Measurements from ENCODE around the gene ZNF687.

DNA sequence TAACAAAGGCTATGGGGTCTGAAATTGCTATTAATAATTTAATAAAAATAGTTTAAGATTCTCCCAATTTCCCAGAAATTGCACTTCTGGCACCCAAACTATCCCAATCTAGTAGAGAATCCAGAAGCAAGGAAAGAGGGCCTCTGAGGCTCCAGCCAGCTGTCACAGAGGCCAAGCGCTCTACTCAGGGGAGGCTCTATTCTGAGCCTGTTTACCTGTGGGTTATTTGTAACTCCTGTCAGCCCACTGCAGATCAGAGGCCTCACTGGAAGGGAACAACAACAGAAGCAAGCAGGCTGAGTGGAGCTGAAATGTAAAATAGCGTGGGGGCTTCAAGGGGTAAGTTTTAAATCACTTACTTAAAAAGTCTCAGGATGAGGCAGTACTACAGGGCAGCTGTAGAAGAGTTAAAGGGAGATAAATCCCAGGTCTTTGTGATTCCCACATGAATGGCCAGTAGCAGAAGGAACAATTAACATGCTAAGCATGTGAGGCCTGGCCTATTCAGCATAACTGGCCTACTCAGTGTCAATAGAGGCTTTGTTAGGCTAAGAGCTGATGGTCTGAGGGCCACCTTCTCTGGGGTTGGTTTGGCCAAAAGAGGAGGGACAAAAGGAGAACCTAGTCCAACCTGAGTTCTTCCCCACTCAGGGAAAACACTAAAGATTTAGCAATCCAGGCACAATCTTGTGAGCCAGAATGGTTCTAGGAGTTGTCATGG lies 12.8 kb downstream of the ZNF687 start:
- TF ChIP-seq, protein P1, sequence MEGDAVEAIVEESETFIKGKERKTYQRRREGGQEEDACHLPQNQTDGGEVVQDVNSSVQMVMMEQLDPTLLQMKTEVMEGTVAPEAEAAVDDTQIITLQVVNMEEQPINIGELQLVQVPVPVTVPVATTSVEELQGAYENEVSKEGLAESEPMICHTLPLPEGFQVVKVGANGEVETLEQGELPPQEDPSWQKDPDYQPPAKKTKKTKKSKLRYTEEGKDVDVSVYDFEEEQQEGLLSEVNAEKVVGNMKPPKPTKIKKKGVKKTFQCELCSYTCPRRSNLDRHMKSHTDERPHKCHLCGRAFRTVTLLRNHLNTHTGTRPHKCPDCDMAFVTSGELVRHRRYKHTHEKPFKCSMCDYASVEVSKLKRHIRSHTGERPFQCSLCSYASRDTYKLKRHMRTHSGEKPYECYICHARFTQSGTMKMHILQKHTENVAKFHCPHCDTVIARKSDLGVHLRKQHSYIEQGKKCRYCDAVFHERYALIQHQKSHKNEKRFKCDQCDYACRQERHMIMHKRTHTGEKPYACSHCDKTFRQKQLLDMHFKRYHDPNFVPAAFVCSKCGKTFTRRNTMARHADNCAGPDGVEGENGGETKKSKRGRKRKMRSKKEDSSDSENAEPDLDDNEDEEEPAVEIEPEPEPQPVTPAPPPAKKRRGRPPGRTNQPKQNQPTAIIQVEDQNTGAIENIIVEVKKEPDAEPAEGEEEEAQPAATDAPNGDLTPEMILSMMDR (conservative IDR thresholded peaks at IDR 0.05), result no peak
- TF ChIP-seq ZFX (IDR thresholded peaks at IDR 0.05), result no peak

Measured in C4-2B (cell line).